Measurements from ENCODE around the gene MRPL10.

The MRPL10 gene

GRCh38 chr17:47834756-47835155 lies 3.4 kb upstream of the MRPL10 start:
- Histone ChIP-seq H4K20me1 (ENCODE audit: insufficient read depth, low read length, poor library complexity, severe bottlenecking) (peaks cover 9% of the 10 kb centered on the region), H3K9me2 (replicated peaks; ENCODE audit: low read depth, low read length) (no peaks in the 10 kb centered on the region), H3K79me2 (ENCODE audit: insufficient read depth, low read length) (peaks cover 24% of the 10 kb centered on the region), H3K4me3 (ENCODE audit: low read length, poor library complexity, severe bottlenecking) (no peak overlapping the region), H3F3A (ENCODE audit: low read depth) (no peaks in the 10 kb centered on the region), H3K9ac (ENCODE audit: low read depth, low read length, poor library complexity, severe bottlenecking) (no peak overlapping the region), H3K27me3 (ENCODE audit: insufficient read depth, low read length, poor library complexity, severe bottlenecking) (no peaks in the 10 kb centered on the region), H3K4me1 (ENCODE audit: insufficient read depth, low read length, poor library complexity, severe bottlenecking) (peaks cover 24% of the 10 kb centered on the region), H3K4me2 (ENCODE audit: low read depth, low read length, poor library complexity, severe bottlenecking) (no peak overlapping the region), H2AFZ (ENCODE audit: low read length) (no peak overlapping the region), H3K36me3 (ENCODE audit: insufficient read depth, low read length) (no peaks in the 10 kb centered on the region), H3K9me3 (ENCODE audit: insufficient read depth, low read depth, low read length) (no peaks in the 10 kb centered on the region)
- no peak for TF ChIP-seq CTCF (conservative IDR thresholded peaks at IDR 0.05; ENCODE audit: low read length)
- no peak for TF ChIP-seq EZH2phosphoT487 (IDR thresholded peaks at IDR 0.05; ENCODE audit: borderline replicate concordance)

- peak overlapping the region; percentile 86 for H3K4me2 ChIP-seq (ENCODE audit: low read depth, low read length, poor library complexity, severe bottlenecking)
- peaks cover 28% of the 10 kb centered on the region for H3K79me2 ChIP-seq (ENCODE audit: insufficient read depth, low read length)
- H3F3A ChIP-seq (ENCODE audit: low read depth): no peaks in the 10 kb centered on the region
- H3K4me1 ChIP-seq (ENCODE audit: insufficient read depth, low read length, poor library complexity, severe bottlenecking): peaks cover 20% of the 10 kb centered on the region
- peaks cover 9% of the 10 kb centered on the region for H4K20me1 ChIP-seq (ENCODE audit: insufficient read depth, low read length, poor library complexity, severe bottlenecking)
- H3K9me2 ChIP-seq (replicated peaks; ENCODE audit: low read depth, low read length): no peaks in the 10 kb centered on the region
- peak overlapping the region; percentile 49 for H2AFZ ChIP-seq (ENCODE audit: low read length)
- H3K27me3 ChIP-seq (ENCODE audit: insufficient read depth, low read length, poor library complexity, severe bottlenecking): no peaks in the 10 kb centered on the region
- H3K36me3 ChIP-seq (ENCODE audit: insufficient read depth, low read length): peaks cover 3% of the 10 kb centered on the region; the same call in 1 of the 2 replicates
- peak overlapping the region; percentile 89 for H3K4me3 ChIP-seq (ENCODE audit: low read length, poor library complexity, severe bottlenecking)
- TF ChIP-seq CTCF (conservative IDR thresholded peaks at IDR 0.05; ENCODE audit: low read length) (no peak), EZH2phosphoT487 (IDR thresholded peaks at IDR 0.05; ENCODE audit: borderline replicate concordance) (no peak)
- peak overlapping the region; percentile 82 for H3K9ac ChIP-seq (ENCODE audit: low read depth, low read length, poor library complexity, severe bottlenecking)
- no peaks in the 10 kb centered on the region for H3K9me3 ChIP-seq (ENCODE audit: insufficient read depth, low read depth, low read length)
Measured at GRCh38 chr17:47831934-47832327, 590 bp upstream of the MRPL10 start.

- H3K9me2 ChIP-seq (replicated peaks; ENCODE audit: low read depth, low read length): no peaks in the 10 kb centered on the region
- H3K4me3 ChIP-seq (ENCODE audit: low read length, poor library complexity, severe bottlenecking): peak overlapping the region; percentile 89
- H3K36me3 ChIP-seq (ENCODE audit: insufficient read depth, low read length): peaks cover 14% of the 10 kb centered on the region; the same call in 1 of the 2 replicates
- peak overlapping the region; percentile 82 for H3K9ac ChIP-seq (ENCODE audit: low read depth, low read length, poor library complexity, severe bottlenecking)
- peaks cover 28% of the 10 kb centered on the region for H3K79me2 ChIP-seq (ENCODE audit: insufficient read depth, low read length)
- H3K9me3 ChIP-seq (ENCODE audit: insufficient read depth, low read depth, low read length): no peaks in the 10 kb centered on the region
- H2AFZ ChIP-seq (ENCODE audit: low read length): no peak overlapping the region
- H3F3A ChIP-seq (ENCODE audit: low read depth): no peaks in the 10 kb centered on the region
- TF ChIP-seq EZH2phosphoT487 (IDR thresholded peaks at IDR 0.05; ENCODE audit: borderline replicate concordance) (no peak), CTCF (conservative IDR thresholded peaks at IDR 0.05; ENCODE audit: low read length) (no peak)
- H3K4me1 ChIP-seq (ENCODE audit: insufficient read depth, low read length, poor library complexity, severe bottlenecking): peaks cover 20% of the 10 kb centered on the region
- peak overlapping the region; percentile 86 for H3K4me2 ChIP-seq (ENCODE audit: low read depth, low read length, poor library complexity, severe bottlenecking)
- no peaks in the 10 kb centered on the region for H3K27me3 ChIP-seq (ENCODE audit: insufficient read depth, low read length, poor library complexity, severe bottlenecking)
- peaks cover 9% of the 10 kb centered on the region for H4K20me1 ChIP-seq (ENCODE audit: insufficient read depth, low read length, poor library complexity, severe bottlenecking)
Measured at GRCh38 chr17:47830396-47831002, 842 bp downstream of the MRPL10 start.

Data from Loucy (cell line).